ES-I3 (cell line): Measurements from ENCODE around the gene TRPM5.
"Not testable (repeated sequence)": the region's sequence is repeated elsewhere in the genome, so short reads cannot be mapped to it uniquely, and the experiment has no call there.

Source experiments
- H3K36me3 ChIP-seq: 2 replicates; pipeline ENCODE4 v1.6.1; 2013; ENCODE audit warnings: mild to moderate bottlenecking, low read length, control low read depth, moderate library complexity; ENCODE audit not compliant: insufficient read depth
- H3K4me1 ChIP-seq: 2 replicates; pipeline ENCODE4 v1.6.1; 2013; ENCODE audit warnings: mild to moderate bottlenecking, control low read depth, low read length; ENCODE audit not compliant: insufficient read depth
- H3K9ac ChIP-seq: 2 replicates; pipeline ENCODE4 v1.6.1; 2013; ENCODE audit warnings: low read depth, mild to moderate bottlenecking, low read length, moderate library complexity
- H3K9me3 ChIP-seq: 2 replicates; pipeline ENCODE4 v1.6.1; 2013; ENCODE audit warnings: mild to moderate bottlenecking, low read length, moderate library complexity; ENCODE audit not compliant: control insufficient read depth, insufficient read depth

TRPM5 gene

GRCh38 chr11:2443881-2444820, at the start of gene TRPM5:
Gene TRPM5, minus strand, starts transcription at chr11:2444514. Its CDS starts 21,478 bp downstream, at chr11:2423036.
- Histone ChIP-seq H3K9ac (peak within 1 kb of the TSS; percentile 61), H3K4me1 (no peaks in the 10 kb centered on the region), H3K9me3 (no peaks in the 10 kb centered on the region)

GRCh38 chr11:2489083-2489482, 44.8 kb upstream of the TRPM5 start:
- Histone ChIP-seq H3K36me3 (no peaks in the 10 kb centered on the region), H3K9me3 (peaks cover 8% of the 10 kb centered on the region; the same call in 1 of the 2 replicates), H3K9ac (no peak overlapping the region), H3K4me1 (no peaks in the 10 kb centered on the region)

More at GRCh38 chr11:2443881-2444820, at the start of gene TRPM5:
- H3K36me3 ChIP-seq, result no peaks in the 10 kb centered on the region

- Histone ChIP-seq H3K9ac (no peak overlapping the region), H3K36me3 (no peaks in the 10 kb centered on the region), H3K9me3 (peaks cover 8% of the 10 kb centered on the region; the same call in 1 of the 2 replicates), H3K4me1 (no peaks in the 10 kb centered on the region)
These were observed 43.7 kb upstream of the TRPM5 start for GRCh38 chr11:2488004-2488403.

- H3K9me3 ChIP-seq, result peaks cover 11% of the 10 kb centered on the region; the same call in 1 of the 2 replicates
- no peaks in the 10 kb centered on the region for H3K4me1 ChIP-seq
- H3K36me3 ChIP-seq, result no peaks in the 10 kb centered on the region
- H3K9ac ChIP-seq, result no peak overlapping the region
These were observed 40.3 kb upstream of the TRPM5 start for GRCh38 chr11:2484576-2485125.

- no peaks in the 10 kb centered on the region for H3K4me1 ChIP-seq
- no peak overlapping the region for H3K9ac ChIP-seq
- H3K36me3 ChIP-seq, result no peaks in the 10 kb centered on the region
- H3K9me3 ChIP-seq, result peaks cover 5% of the 10 kb centered on the region; the same call in 1 of the 2 replicates
These were observed 39.1 kb upstream of the TRPM5 start for GRCh38 chr11:2483426-2483825.

GRCh38 chr11:2482745-2483144, 38.4 kb upstream of the TRPM5 start:
- Histone ChIP-seq H3K9ac (no peak overlapping the region), H3K4me1 (no peaks in the 10 kb centered on the region), H3K9me3 (peaks cover 3% of the 10 kb centered on the region; the same call in 1 of the 2 replicates), H3K36me3 (no peaks in the 10 kb centered on the region)

- no peaks in the 10 kb centered on the region for H3K36me3 ChIP-seq
- H3K9ac ChIP-seq, result no peak overlapping the region
- H3K4me1 ChIP-seq, result no peaks in the 10 kb centered on the region
- peaks cover 3% of the 10 kb centered on the region for H3K9me3 ChIP-seq
These were observed 37.9 kb upstream of the TRPM5 start for GRCh38 chr11:2482204-2482603.

GRCh38 chr11:2481253-2481652, 36.9 kb upstream of the TRPM5 start:
- no peaks in the 10 kb centered on the region for H3K36me3 ChIP-seq
- H3K4me1 ChIP-seq, result no peaks in the 10 kb centered on the region
- peaks cover 3% of the 10 kb centered on the region for H3K9me3 ChIP-seq
- no peak overlapping the region for H3K9ac ChIP-seq

- no peaks in the 10 kb centered on the region for H3K36me3 ChIP-seq
- no peak overlapping the region for H3K9ac ChIP-seq
- peaks cover 3% of the 10 kb centered on the region for H3K9me3 ChIP-seq
- H3K4me1 ChIP-seq, result no peaks in the 10 kb centered on the region
These were observed 36.5 kb upstream of the TRPM5 start for GRCh38 chr11:2480874-2481220.

GRCh38 chr11:2480067-2480873, 36.0 kb upstream of the TRPM5 start:
- H3K36me3 ChIP-seq, H3K9me3 ChIP-seq, H3K9ac ChIP-seq, H3K4me1 ChIP-seq: not testable (repeated sequence)

GRCh38 chr11:2477936-2478335, 33.6 kb upstream of the TRPM5 start:
- Histone ChIP-seq H3K36me3 (no peaks in the 10 kb centered on the region), H3K9me3 (peaks cover 3% of the 10 kb centered on the region), H3K9ac (no peak overlapping the region), H3K4me1 (no peaks in the 10 kb centered on the region)

- peaks cover 3% of the 10 kb centered on the region for H3K9me3 ChIP-seq
- H3K9ac ChIP-seq, result no peak overlapping the region
- H3K4me1 ChIP-seq, result no peaks in the 10 kb centered on the region
These were observed 32.9 kb upstream of the TRPM5 start for GRCh38 chr11:2477254-2477653.

GRCh38 chr11:2475136-2475918, 31.0 kb upstream of the TRPM5 start:
- Histone ChIP-seq H3K9me3 (no peaks in the 10 kb centered on the region; the same call in none of the 2 replicates), H3K4me1 (no peaks in the 10 kb centered on the region), H3K36me3 (no peaks in the 10 kb centered on the region), H3K9ac (no peak overlapping the region)

More at GRCh38 chr11:2477254-2477653, 32.9 kb upstream of the TRPM5 start:
- no peaks in the 10 kb centered on the region for H3K36me3 ChIP-seq
